GM23338 (cell line): ENCODE measurements around the gene CMYA5.
"Not testable (repeated sequence)": the region's sequence is repeated elsewhere in the genome, so short reads cannot be mapped to it uniquely, and the experiment has no call there.

Experiments
- CREB1 ChIP-seq: fragments of 250-450 bp; sonication (Bioruptor Pico); IDR thresholded peaks from 2 replicates; pipeline ENCODE4 v1.5.0; 2020; ENCODE audit warnings: low read depth, mild to moderate bottlenecking, moderate library complexity
- ETS1 ChIP-seq: IDR thresholded peaks from 2 replicates; pipeline ENCODE4 v1.6.1; 2016; ENCODE audit warnings: antibody characterized with exemption
- EZH2 ChIP-seq: fragments of 200-600 bp; sonication (generic); IDR thresholded peaks from one replicate; pipeline ENCODE4 v1.8.0; 2017; ENCODE audit warnings: antibody characterized with exemption, mild to moderate bottlenecking, low read depth; ENCODE audit not compliant: unreplicated experiment
- EZH2phosphoT487 ChIP-seq: fragments of 200-600 bp; sonication (generic); IDR thresholded peaks from one replicate; pipeline ENCODE4 v1.8.1; 2018; ENCODE audit warnings: antibody characterized with exemption; ENCODE audit not compliant: unreplicated experiment
- JUNB ChIP-seq: IDR thresholded peaks from one replicate; pipeline ENCODE4 v1.6.1; 2016; ENCODE audit warnings: antibody characterized with exemption; ENCODE audit not compliant: unreplicated experiment
- NANOG ChIP-seq: IDR thresholded peaks from 2 replicates; pipeline ENCODE4 v1.6.1; 2016; ENCODE audit warnings: antibody characterized with exemption, borderline replicate concordance
- POLR2AphosphoS5 ChIP-seq: IDR thresholded peaks from 2 replicates; pipeline ENCODE4 v1.6.1; 2016; ENCODE audit warnings: antibody characterized with exemption, low read depth
- STAT1 ChIP-seq: IDR thresholded peaks from one replicate; pipeline ENCODE4 v1.6.1; 2016; ENCODE audit warnings: antibody characterized with exemption; ENCODE audit not compliant: unreplicated experiment
- ZNF114 ChIP-seq: fragments of 250-450 bp; sonication (Bioruptor Pico); IDR thresholded peaks from 2 replicates; pipeline ENCODE4 v1.5.0; 2020; ENCODE audit warnings: mild to moderate bottlenecking, moderate library complexity
- ZNF331 ChIP-seq: fragments of 250-450 bp; sonication (Bioruptor Pico); IDR thresholded peaks from 2 replicates; pipeline ENCODE4 v1.5.0; 2020; ENCODE audit warnings: low read depth, mild to moderate bottlenecking, moderate library complexity
- ZNF462 ChIP-seq: fragments of 250-450 bp; sonication (Bioruptor Pico); IDR thresholded peaks from 2 replicates; pipeline ENCODE4 v1.5.0; 2020; ENCODE audit warnings: mild to moderate bottlenecking, moderate library complexity
- TF ChIP-seq, protein P1 (sequence below): IDR thresholded peaks from one replicate; pipeline ENCODE4 v1.6.1; 2018; ENCODE audit warnings: antibody characterized with exemption; ENCODE audit not compliant: unreplicated experiment
- TF ChIP-seq, protein P2 (sequence below), 2 experiments: fragments of 200-600 bp in 1 of 2; sonication (generic) in 1 of 2; conservative IDR thresholded peaks; 2 replicates each; pipeline versions ENCODE4 v1.5.1 to v1.6.1; 2016 to 2017; ENCODE audit warnings: antibody characterized with exemption in 2 of 2, low read depth in 2 of 2, mild to moderate bottlenecking in 2 of 2, moderate library complexity in 1 of 2

DNA sequence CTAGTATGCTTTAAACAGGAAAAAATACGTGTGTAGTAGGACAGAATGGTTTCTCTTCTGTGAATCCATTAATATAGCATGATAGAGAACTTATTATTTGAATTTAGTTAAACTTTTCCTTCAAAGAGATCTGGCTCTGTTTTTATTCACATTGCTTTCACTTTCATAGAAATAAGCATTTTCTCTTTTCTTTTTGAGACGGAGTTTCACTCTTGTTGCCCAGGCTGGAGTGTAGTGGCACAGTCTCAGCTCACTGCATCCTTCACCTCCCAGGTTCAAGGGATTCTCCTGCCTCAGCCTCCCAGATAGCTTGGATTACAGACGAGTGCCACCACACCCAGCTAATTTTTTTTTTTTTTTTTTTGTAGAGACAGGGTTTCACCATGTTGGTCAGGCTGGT lies 7.5 kb upstream of the CMYA5 start:
- TF ChIP-seq, protein P1, sequence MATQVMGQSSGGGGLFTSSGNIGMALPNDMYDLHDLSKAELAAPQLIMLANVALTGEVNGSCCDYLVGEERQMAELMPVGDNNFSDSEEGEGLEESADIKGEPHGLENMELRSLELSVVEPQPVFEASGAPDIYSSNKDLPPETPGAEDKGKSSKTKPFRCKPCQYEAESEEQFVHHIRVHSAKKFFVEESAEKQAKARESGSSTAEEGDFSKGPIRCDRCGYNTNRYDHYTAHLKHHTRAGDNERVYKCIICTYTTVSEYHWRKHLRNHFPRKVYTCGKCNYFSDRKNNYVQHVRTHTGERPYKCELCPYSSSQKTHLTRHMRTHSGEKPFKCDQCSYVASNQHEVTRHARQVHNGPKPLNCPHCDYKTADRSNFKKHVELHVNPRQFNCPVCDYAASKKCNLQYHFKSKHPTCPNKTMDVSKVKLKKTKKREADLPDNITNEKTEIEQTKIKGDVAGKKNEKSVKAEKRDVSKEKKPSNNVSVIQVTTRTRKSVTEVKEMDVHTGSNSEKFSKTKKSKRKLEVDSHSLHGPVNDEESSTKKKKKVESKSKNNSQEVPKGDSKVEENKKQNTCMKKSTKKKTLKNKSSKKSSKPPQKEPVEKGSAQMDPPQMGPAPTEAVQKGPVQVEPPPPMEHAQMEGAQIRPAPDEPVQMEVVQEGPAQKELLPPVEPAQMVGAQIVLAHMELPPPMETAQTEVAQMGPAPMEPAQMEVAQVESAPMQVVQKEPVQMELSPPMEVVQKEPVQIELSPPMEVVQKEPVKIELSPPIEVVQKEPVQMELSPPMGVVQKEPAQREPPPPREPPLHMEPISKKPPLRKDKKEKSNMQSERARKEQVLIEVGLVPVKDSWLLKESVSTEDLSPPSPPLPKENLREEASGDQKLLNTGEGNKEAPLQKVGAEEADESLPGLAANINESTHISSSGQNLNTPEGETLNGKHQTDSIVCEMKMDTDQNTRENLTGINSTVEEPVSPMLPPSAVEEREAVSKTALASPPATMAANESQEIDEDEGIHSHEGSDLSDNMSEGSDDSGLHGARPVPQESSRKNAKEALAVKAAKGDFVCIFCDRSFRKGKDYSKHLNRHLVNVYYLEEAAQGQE = not testable (repeated sequence)
- not testable (repeated sequence) for TF ChIP-seq EZH2; POLR2AphosphoS5; EZH2phosphoT487; NANOG; CREB1; ZNF331 (CRISPR knock-in tag); STAT1; JUNB; ETS1; ZNF114 (CRISPR knock-in tag); ZNF462 (CRISPR knock-in tag)
- TF ChIP-seq, protein P2, sequence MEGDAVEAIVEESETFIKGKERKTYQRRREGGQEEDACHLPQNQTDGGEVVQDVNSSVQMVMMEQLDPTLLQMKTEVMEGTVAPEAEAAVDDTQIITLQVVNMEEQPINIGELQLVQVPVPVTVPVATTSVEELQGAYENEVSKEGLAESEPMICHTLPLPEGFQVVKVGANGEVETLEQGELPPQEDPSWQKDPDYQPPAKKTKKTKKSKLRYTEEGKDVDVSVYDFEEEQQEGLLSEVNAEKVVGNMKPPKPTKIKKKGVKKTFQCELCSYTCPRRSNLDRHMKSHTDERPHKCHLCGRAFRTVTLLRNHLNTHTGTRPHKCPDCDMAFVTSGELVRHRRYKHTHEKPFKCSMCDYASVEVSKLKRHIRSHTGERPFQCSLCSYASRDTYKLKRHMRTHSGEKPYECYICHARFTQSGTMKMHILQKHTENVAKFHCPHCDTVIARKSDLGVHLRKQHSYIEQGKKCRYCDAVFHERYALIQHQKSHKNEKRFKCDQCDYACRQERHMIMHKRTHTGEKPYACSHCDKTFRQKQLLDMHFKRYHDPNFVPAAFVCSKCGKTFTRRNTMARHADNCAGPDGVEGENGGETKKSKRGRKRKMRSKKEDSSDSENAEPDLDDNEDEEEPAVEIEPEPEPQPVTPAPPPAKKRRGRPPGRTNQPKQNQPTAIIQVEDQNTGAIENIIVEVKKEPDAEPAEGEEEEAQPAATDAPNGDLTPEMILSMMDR (conservative IDR thresholded peaks at IDR 0.05; ENCODE audit: low read depth in 2 of 2) = not testable (repeated sequence)
